HG03097 (cell line): Measurements from ENCODE around the gene PARL.
"Not testable (repeated sequence)": the region's sequence is repeated elsewhere in the genome, so short reads cannot be mapped to it uniquely, and the experiment has no call there.

Experiments used
- ATAC-seq: cut with Tn5 transposase; IDR thresholded peaks from one replicate; pipeline ENCODE4 v1.9.1; 2021; ENCODE audit not compliant: unreplicated experiment, low FRiP score

PARL gene

DNA sequence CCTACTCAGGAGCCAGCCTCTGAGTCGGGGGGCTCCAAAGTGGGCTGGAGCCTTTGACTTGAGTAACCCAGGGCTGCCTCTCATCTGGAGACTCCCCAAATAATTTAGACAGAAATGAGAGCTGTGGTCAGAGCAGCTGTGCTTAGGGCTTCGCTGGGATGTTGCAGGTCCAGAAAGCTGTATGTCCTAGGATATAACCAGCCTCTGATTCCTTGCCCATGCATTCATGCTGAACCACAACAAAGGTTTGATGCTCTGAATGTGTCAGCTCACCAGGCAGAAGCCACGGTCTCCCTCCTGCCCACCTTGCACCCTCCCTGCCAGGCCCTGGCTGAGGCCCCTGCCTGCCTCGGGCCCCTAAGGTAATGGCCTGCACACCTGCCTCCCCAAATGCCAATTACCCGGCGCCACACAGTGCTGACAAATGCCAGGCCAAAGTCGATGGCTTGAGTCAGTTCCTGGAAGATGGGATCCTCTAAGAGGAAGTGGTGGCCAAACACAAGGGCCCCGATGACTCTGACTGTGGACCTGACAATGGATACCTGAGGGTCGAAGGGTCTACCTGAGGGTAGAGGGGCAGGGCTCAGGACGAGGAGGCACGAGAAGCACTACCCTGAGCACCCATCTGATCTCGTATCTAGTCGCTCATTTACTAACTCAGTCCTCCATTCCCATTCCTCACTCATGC lies 21.7 kb upstream of the PARL start:
- ATAC-seq: no peak

GRCh38 chr3:183904833-183905780 lies 20.4 kb upstream of the PARL start:
- no peak for ATAC-seq

- ATAC-seq: no peak
These were observed 13.3 kb upstream of the PARL start for GRCh38 chr3:183898028-183898431.

DNA sequence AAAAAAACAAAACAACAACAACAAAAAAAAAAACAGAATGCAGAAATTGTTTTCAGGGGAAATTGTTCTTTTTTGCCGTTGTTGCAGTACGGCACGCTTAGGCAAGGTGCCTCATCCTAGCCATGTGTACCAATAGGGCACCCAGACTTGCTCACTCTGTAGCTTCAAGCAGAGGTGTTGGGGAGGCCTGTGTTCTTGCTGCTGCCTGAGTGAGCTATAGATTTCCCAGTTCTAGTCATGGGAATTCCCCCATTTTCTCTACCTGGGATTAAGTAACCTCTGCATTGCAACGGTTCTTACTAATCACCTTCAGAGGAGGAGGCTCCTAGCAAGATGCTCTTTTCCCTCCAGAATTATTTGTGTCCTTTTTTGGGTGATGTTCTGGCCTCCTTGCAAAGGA lies 12.9 kb upstream of the PARL start:
- ATAC-seq: no peak

DNA sequence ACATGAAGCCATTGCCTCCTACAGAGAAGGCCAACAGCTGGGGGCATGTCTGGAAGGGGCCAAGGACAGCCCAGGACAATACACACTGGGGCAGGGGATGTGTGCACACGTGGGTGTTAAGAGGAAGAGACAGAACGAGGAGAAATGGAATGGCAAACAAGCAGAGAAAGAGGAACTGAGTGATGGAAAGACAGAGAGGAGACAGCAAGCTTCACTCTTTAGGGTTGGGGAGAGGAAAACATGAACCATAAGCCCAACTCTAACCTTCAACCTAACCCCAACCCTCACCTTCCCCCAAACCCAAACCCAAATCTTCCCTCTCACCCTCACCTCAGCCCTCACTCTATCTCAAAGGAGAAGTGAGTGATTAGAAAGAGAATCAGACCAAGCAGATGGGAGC lies 11.9 kb upstream of the PARL start:
- no peak for ATAC-seq

DNA sequence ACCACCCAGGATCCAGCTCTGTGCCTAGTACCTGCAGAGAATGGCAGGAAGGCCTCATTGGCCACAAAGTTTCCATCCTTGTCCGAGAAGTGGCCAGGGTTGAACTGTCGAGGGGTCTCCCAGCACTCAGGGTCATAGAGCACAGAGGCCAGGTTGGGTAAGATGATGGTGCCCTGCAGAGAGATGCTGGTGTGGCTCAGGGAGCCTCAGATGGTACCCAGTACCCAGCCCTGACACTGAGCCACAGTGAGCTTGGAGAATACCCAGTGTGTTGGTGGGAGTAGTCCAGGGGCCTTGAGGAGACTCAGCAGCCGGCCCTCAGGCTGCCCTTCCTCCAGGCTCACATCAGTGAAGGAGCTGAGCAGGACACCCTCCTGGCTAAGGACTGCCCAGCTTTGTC lies 11.5 kb upstream of the PARL start:
- no peak for ATAC-seq

DNA sequence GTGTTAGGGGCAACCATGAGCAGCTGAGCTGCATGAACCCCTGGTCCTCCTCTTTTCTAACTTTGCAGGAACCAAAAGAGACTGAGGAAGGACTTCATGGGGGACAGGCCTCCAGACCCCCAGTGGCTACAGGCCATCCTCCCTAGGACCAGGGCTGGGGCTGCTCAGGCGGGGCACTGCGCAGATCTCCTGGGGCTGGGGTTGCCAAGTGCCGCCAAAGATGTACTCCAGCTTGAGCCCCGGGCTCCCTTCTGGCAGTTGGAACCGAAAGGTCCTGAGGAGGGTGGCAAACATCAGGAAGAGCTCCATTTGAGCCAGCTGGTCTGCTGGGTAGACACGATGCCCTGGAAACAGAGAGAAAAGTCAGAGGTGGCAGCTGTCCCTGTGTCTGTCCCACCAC lies 11.1 kb upstream of the PARL start:
- no peak for ATAC-seq

DNA sequence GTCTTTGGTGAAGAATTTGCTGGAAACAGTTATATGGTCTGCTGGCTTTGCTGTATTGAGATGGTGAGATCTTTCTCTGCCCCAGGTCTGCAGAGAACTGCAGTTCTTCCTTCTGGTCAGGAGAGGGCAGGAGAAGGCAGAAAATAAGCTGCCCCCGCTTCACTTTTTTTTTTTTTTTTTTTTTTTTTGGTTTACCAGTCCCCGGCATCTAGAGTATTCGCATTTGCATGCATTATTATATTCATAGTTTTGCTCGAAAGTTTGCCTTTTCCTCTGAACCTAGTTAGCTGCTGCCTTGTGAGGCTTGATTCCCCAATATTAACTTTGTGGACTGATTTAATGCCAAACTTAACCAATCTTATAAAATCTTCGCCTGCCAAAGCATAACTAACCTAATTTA lies 10.6 kb upstream of the PARL start:
- ATAC-seq: no peak

- no peak for ATAC-seq
These were observed 8.0 kb upstream of the PARL start for GRCh38 chr3:183892610-183893214.

DNA sequence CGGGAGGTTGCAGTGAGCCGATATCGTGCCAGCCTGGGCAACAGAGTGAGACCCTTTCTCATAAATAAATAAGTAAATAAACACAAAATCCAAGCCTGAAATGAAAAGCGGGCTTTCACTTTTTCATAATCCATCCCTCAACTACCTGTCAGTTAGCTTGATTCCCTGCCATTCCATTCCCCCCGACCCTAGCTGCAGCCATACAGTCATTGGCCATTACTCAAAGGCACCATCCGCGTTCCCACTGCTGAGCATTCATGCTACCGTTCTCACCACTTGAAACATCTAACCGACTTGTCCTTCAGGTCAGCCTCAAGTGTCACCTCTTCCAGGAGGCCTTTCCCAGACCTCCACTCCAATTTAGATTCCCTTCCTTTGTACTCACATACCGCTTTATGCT lies 1.1 kb upstream of the PARL start:
- no peak for ATAC-seq

GRCh38 chr3:183884097-183884426 lies 618 bp downstream of the PARL start:
- no peak for ATAC-seq

- ATAC-seq: no peak
These were observed 1.2 kb downstream of the PARL start for GRCh38 chr3:183883291-183884096.

DNA sequence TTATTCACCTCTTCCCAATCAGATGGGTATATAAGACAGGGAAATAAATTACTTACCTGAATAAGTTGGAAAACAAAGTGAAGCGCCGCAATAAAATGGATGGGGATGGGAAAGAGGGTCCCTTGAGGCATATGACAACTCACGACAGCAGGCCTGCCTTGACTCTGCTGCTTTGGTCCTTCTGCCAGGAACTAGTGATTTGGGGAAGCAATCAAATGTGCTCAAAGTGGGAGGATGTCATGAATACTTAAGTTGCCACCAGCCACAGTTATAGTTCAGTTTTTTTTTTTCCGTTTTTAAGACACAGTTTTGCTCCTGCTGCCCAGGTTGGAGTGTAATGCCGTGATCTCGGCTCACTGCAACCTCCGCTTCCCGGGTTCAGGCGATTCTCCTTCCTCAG lies 4.6 kb downstream of the PARL start:
- no peak for ATAC-seq

- ATAC-seq: no peak
These were observed 5.4 kb downstream of the PARL start for GRCh38 chr3:183879243-183879642.

DNA sequence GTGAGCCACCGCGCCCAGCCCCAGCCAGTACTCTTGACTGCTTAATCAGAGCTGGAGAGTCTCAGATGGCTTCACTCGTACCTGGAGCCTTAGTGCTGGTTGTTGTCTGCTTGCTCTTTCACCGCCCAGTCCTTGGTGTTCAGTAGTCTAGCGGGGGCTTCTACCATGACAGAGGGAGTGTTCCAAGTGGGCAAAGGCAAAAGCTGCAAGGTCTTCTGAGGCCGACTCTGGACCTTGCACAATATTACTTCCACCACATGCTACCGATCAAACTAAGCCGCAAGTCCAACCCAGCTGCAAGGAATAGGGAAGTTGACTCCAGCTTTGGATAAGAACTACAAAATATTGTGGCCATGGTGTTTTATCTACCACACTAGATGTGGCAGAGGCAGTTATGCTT lies 6.6 kb downstream of the PARL start:
- no peak for ATAC-seq

DNA sequence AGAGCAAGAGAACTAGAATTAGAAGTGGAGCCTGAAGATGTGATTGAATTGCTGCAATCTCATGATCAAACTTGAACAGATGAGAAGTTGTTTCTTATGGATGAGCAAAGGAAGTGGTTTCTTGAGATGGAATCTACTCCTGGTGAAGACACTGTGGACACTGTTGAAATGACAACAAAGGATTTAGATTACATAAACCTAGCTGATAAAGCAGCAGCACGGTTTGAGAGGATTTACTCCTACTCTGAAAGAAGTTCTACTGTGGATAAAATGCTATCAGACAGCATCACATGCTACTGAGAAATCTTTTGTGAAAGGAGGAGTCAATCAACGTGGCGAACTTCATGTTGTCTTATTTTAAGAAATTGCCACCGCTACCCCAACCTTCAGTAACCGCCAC lies 7.5 kb downstream of the PARL start:
- not testable (repeated sequence) for ATAC-seq

DNA sequence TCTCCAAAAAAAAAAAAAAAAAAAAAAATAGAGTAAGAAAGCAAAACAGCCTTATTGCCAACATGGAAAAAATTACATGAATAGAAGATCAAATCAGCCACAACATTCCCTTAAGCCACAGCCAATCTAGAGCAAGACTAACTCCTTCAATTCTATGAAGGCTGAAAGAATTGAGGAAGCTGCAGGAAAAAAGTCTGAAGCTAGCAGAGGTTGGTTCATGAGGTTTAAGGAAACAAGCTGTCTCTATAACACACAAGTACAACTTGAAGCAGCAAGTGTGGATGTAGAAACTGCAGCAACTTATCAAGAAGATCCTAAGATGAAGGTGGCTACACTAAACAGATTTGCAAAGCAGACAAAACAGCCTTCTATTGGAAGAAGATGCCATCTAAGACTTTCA lies 9.3 kb downstream of the PARL start:
- ATAC-seq: no peak

GRCh38 chr3:183873914-183874313 lies 10.8 kb downstream of the PARL start:
- no peak for ATAC-seq

DNA sequence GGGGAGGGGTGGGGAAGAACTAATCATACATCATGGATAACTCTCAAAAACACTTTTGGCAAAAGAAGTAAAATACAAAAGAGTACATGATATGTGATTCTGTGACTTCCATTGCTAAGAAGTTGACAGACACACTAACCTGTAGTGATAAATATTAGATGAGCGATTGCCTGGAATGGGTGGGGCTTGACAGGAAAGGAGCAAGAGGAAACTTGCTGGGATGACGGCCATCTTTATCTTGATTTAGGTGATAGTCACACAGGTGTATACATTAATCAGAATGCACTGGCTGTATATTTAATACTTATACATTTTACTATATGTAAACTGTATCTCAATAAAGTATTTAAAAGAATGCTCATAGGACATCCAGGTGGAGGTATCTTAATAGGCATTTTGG lies 13.1 kb downstream of the PARL start:
- no peak for ATAC-seq

GRCh38 chr3:183870563-183870962 lies 14.1 kb downstream of the PARL start:
- ATAC-seq: no peak

- no peak for ATAC-seq
These were observed 15.9 kb downstream of the PARL start for GRCh38 chr3:183868796-183869195.
